GM12892 (cell line): ENCODE data around the gene TAF11L13. TPM values are rescaled to one million over a fixed set of nuclear protein-coding genes. Genes with fewer than 3 reads are reported as not detected.
"Not testable (repeated sequence)": the region's sequence is repeated elsewhere in the genome, so short reads cannot be mapped to it uniquely, and the experiment has no call there.

Source experiments
- DNase-seq: peaks from one replicate; pipeline ENCODE4 v3.0.0; 2011; ENCODE audit not compliant: insufficient read length
- FAIRE-seq: peaks from 2 replicates; lab custom pipeline; 2011; peaks lifted over from hg19 to GRCh38; lab: Jason Lieb, UNC
- POLR2A ChIP-seq: IDR thresholded peaks from 2 replicates; pipeline ENCODE4 v1.6.1; 2011; ENCODE audit warnings: low read depth, low read length, control low read depth
- POLR2AphosphoS5 ChIP-seq: IDR thresholded peaks from 2 replicates; pipeline ENCODE4 v1.6.1; 2011; ENCODE audit warnings: low read depth, low read length, control low read depth
- TAF1 ChIP-seq: IDR thresholded peaks from 2 replicates; pipeline ENCODE4 v1.6.1; 2011; ENCODE audit warnings: low read depth, mild to moderate bottlenecking, control low read depth, low read length, borderline replicate concordance
- polyA plus RNA-seq: library from polyadenylated mRNA; unstranded; fragments of >200 nt; gene quantifications from one replicate; pipeline ENCODE4 v1.2.1, GENCODE V29; 2012; ENCODE audit warnings: missing spikeins, inconsistent platforms; ENCODE audit not compliant: missing spikeins

Gene TAF11L13
- not detected for polyA plus RNA-seq

DNA sequence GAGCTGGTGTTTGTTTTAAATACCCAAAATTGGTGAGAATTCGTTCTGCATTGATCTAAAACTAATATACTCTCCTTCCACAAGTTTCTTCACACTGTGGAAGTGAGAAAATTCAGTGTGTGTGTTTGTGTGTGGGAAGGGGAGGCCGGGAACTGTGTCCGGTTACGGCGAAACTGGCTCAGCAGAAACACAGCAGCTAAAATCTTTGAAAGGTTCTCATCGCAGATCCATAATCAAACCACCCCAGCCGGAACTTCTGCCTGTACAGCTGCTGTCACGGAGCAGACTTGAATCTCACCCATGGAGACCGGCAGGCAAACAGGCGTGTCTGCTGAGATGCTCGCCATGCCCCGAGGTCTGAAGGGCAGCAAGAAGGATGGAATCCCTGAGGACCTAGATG is at the start of gene TAF11L13:
Gene TAF11L13, plus strand, starts transcription at position 301 of the 400 bp plus-strand sequence.
- FAIRE-seq, DNase-seq: not testable (repeated sequence)

DNA sequence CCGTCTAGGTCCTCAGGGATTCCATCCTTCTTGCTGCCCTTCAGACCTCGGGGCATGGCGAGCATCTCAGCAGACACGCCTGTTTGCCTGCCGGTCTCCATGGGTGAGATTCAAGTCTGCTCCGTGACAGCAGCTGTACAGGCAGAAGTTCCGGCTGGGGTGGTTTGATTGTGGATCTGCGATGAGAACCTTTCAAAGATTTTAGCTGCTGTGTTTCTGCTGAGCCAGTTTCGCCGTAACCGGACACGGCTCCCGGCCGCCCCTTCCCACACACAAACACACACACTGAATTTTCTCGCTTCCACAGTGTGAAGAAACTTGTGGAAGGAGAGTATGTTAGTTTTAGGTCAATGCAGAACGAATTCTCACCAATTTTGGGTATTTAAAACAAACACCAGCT is 46.2 kb upstream of the TAF11L13 start, which contains the start of gene TAF11L7:
Gene TAF11L7, minus strand, starts transcription at position 101 of the 400 bp plus-strand sequence.
- not testable (repeated sequence) for FAIRE-seq

DNA sequence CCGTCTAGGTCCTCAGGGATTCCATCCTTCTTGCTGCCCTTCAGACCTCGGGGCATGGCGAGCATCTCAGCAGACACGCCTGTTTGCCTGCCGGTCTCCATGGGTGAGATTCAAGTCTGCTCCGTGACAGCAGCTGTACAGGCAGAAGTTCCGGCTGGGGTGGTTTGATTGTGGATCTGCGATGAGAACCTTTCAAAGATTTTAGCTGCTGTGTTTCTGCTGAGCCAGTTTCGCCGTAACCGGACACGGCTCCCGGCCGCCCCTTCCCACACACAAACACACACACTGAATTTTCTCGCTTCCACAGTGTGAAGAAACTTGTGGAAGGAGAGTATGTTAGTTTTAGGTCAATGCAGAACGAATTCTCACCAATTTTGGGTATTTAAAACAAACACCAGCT is 41.0 kb upstream of the TAF11L13 start, which contains the start of gene TAF11L8:
Gene TAF11L8, minus strand, starts transcription at position 101 of the 400 bp plus-strand sequence.
- not testable (repeated sequence) for FAIRE-seq, DNase-seq

More for the DNA sequence above, 46.2 kb upstream of the TAF11L13 start, which contains the start of gene TAF11L7:
- DNase-seq, result not testable (repeated sequence)

DNA sequence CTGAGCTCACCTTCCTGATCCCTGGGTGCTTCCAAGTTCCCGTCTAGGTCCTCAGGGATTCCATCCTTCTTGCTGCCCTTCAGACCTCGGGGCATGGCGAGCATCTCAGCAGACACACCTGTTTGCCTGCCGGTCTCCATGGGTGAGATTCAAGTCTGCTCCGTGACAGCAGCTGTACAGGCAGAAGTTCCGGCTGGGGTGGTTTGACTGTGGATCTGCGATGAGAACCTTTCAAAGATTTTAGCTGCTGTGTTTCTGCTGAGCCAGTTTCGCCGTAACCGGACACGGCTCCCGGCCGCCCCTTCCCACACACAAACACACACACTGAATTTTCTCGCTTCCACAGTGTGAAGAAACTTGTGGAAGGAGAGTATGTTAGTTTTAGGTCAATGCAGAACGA is 37.6 kb upstream of the TAF11L13 start, which contains the start of gene TAF11L9:
Gene TAF11L9, minus strand, starts transcription at position 140 of the 400 bp plus-strand sequence.
- not testable (repeated sequence) for FAIRE-seq, DNase-seq

DNA sequence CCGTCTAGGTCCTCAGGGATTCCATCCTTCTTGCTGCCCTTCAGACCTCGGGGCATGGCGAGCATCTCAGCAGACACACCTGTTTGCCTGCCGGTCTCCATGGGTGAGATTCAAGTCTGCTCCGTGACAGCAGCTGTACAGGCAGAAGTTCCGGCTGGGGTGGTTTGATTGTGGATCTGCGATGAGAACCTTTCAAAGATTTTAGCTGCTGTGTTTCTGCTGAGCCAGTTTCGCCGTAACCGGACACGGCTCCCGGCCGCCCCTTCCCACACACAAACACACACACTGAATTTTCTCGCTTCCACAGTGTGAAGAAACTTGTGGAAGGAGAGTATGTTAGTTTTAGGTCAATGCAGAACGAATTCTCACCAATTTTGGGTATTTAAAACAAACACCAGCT is 34.2 kb upstream of the TAF11L13 start, which contains the start of gene TAF11L10:
Gene TAF11L10, minus strand, starts transcription at position 101 of the 400 bp plus-strand sequence.
- DNase-seq, FAIRE-seq: not testable (repeated sequence)

DNA sequence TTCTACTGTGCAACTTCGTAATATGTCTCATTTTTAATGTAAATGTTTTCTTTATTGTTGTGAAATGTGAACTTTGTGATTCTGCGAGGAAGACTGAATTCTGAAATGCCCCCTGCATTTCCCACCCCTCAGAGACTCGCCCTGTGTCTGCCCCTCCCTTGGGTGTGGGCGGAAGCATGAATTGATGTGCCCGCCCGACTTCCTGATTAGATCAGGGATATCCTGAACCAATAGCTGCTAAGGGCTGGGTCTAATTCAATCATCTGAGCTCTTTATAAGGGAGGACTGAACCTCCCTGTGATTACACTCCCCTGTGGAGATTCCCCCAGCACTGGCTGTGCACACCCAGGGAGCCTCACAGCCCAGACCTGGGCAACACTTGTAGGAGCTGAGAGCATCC is 28.0 kb upstream of the TAF11L13 start, which contains the start of gene TAF11L11:
Gene TAF11L11, plus strand, starts transcription at position 304 of the 400 bp plus-strand sequence.
- FAIRE-seq, DNase-seq: not testable (repeated sequence)

DNA sequence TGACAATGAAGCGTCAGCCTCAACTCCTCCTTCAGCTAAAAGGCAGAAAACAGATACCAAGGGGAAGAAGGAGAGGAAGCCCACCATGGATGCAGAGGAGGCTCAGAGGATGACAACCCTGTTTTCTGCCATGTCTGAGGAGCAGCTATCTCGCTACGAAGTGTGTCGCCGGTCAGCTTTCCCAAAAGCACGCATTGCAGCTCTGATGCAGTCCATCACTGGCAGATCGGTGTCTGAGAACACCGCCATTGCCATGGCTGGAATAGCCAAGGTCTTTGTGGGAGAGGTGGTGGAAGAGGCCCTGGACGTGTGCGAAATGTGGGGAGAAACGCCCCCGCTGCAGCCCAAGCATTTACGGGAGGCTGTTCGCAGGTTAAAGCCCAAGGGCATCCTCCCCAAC is 26.9 kb upstream of the TAF11L13 start:
- no peak for TF ChIP-seq POLR2A
- no peak for TF ChIP-seq TAF1
- no peak for TF ChIP-seq POLR2AphosphoS5
- DNase-seq (no peak), FAIRE-seq (no peak)

DNA sequence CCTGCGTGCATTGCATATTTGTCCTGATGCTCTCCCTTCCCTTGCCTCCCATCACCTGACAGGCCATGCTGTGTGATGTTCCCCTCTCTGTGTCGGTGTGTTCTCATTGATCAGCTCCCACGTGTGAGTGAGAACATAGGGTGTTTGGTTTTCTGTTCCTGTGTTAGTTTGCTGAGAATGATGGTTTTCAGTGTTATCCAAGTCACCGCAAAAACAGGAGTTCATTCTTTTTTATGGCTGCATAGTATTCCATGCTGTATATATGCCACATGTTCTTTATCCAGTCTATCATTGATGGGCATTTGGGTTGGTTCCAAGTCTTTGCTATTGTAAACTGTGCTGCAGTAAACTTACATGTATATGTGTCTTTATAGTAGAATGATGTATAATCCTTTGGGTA is 24.4 kb upstream of the TAF11L13 start:
- DNase-seq, FAIRE-seq: not testable (repeated sequence)

DNA sequence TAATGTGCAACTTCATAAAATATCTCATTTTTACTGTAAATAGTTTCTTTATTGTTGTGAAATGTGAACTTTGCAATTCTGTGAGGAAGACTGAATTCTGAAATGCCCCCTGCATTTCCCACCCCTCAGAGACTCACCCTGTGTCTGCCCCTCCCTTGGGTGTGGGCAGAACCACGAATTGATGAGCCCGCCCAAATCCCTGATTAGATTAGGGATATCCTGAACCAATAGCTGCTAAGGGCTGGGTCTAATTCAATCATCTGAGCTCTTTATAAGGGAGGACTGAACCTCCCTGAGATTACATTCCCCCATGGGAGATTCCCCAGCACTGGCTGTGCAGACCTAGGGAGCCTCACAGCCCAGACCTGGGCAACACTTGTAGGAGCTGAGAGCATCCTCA is 21.8 kb upstream of the TAF11L13 start, which contains the start of gene TAF11L12:
Gene TAF11L12, plus strand, starts transcription at position 301 of the 400 bp plus-strand sequence.
- not testable (repeated sequence) for DNase-seq, FAIRE-seq

DNA sequence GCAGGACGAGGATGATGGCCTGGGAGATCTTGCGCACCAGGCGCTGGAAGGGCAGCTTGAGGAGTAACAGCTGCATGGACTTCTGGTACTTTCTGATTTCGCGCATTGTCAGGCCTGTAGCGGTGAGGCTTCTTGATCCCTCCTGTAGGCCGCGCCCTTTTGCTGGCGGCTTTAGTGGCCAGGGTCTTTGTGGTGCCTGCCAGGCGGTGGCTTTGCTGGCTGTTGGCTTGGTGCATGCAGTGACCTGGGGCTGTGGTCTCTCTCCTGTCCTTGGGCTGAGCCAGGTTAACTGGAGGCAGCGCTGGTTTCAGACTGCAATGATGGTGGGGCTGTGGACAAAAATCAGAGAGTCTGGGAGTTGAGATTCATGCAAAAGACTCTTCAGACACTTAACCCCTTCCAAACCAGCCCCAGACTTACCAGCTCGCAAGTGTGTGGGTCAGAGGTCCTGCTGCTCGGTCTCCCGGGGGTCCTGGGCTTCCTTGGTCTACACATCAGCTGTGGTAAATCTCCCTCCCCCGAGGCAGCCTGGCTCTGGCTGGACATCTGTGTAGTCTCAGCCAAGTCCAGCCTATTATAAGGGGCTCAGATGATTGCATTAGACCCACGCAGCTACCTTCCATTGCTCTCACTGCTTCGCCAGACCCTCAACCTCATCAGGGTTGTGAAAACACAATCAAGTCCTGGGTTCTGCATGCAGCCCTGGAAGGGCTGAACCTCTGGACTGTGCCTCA is 16.8 kb upstream of the TAF11L13 start:
- FAIRE-seq (no peak), DNase-seq (no peak)
- TF ChIP-seq TAF1 (no peak), POLR2AphosphoS5 (no peak), POLR2A (no peak)

DNA sequence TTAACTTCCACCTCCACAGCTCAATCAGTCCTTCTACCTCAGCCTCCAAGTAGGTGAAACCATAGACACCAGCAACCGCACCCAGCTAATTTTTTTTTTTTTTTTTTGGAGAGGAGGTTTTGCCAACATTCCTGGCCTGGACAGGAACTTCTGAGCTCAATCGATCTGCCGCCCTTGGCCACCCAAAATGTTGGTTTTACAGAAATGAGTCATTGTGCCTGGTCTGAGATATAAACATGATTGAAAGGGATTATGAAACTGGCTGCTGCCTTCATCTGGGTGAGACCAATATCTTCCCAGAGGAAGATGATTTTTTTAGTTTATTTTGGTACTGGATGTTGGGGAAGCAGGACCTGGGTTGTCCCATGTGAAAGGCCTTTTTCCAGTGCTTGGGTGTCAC is 12.5 kb upstream of the TAF11L13 start:
- DNase-seq (no peak), FAIRE-seq (no peak)
- no peak for TF ChIP-seq POLR2AphosphoS5
- no peak for TF ChIP-seq TAF1
- no peak for TF ChIP-seq POLR2A

DNA sequence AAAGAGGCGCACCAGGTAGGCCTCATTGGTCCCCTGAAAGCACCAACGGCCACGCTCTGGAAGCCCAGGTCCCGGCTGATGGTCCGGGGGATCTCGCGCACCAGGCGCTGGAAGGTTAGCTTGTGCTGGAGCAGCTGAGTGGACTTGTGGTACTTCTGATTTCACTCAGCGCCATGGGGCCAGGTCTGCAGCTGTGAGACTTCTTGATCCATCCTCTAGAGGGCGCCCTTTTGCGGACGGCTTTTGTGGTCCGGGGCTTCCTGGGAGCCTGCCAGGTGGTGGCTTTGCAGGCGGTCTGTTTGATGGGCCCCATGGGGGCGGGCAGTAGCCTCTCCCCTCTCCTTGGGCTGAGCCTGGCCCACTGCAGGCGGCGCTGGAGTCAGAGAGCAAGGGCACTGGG is 11.3 kb upstream of the TAF11L13 start:
- TF ChIP-seq POLR2A, result no peak
- no peak for DNase-seq
- no peak for FAIRE-seq

DNA sequence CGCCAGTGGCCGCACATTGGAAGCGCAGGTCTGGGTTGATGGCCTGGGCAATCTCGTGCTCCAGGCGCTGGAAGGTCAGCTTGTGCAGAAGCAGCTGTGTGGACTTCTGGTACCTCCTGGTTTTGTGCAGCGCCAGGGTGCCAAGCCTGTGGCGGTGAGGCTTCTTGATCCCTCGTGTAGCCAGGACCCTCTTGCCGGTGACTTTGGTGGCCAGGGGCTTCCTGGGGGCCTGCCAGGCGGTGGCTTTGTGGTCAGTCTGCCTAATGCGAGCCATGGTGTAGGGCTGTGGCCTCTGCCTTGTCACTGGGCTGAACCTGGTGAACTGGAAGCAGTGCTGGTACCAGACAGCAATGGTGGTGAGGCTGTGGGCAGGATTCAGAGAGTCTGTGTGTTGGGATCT is 6.2 kb upstream of the TAF11L13 start:
- no peak for FAIRE-seq
- no peak for TF ChIP-seq POLR2AphosphoS5
- DNase-seq, result no peak

DNA sequence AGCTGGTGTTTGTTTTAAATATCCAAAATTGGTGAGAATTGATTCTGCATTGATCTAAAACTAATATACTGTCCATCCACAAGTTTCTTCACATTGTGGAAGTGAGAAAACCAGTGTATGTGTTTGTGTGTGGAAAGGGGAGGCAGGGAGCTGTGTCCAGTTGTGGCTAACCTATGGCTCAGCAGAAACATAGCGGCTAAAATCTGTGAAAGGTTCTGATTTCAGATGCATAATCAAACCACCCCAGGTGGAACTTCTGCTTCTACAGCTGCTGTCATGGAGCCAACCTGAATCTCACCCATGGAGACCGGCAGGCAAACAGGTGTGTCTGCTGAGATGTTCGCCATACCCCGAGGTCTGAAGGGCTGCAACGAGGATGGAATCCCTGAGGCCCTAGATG is 2.3 kb downstream of the TAF11L13 start, which contains the start of gene TAF11L14:
Gene TAF11L14, plus strand, starts transcription at position 301 of the 400 bp plus-strand sequence.
- FAIRE-seq, result no peak
- no peak for DNase-seq
- TF ChIP-seq TAF1, result no peak
- TF ChIP-seq POLR2A, result no peak
- TF ChIP-seq POLR2AphosphoS5, result no peak

DNA sequence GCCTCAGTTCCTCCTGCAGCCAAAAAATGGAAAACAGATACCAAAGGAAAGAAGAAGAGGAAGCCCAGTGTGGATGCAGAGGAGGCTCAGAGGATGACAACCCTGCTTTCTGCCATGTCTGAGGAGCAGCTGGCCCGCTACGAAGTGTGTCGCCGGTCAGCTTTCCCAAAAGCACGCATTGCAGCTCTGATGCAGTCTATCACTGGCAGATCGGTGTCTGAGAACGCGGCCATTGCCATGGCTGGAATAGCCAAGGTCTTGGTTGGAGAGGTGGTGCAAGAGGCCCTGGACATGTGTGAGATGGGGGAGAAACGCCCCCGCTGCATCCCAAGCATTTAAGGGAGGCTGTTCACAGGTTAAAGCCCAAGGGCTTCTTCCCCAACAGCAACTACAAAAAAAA is 17.3 kb downstream of the TAF11L13 start:
- FAIRE-seq, DNase-seq: not testable (repeated sequence)

DNA sequence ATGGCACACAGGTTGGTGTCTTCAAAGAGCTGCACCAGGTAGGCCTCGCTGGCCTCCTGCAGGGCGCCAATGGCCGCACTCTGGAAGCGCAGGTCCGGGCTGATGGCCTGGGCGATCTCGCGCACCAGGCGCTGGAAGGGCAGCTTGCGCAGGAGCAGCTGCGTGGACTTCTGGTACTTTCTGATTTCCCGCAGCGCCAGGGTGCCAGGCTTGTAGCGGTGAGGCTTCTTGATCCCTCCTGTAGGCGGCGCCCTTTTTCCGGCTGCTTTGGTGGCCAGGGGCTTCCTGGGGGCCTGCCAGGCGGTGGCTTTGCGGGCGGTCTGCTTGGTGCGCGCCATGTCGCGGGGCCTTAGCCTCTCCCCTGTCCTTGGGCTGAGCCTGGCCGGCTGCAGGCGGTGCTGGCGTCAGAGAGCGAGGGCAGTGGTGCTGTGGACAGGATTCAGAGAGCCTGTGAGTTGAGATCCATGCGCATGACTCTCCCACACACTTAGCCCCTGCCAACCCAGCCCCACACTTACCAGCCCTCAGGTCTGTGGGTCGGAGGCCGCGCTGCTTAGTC is 23.4 kb downstream of the TAF11L13 start:
- not testable (repeated sequence) for FAIRE-seq, DNase-seq
